Sigmoid colon (tissue), 4 donors: ENCODE results near the gene RGS21.

Experiments used
- EP300 ChIP-seq, 4 donors: sonication (generic); formaldehyde crosslinking; IDR thresholded peaks; one replicate each; pipeline ENCODE4 v1.6.1; 2017; ENCODE audit warnings: antibody characterized with exemption in 4 of 4
- POLR2A ChIP-seq, 2 donors: fragments of 450-650 bp; IDR thresholded peaks; one replicate each; pipeline ENCODE4 v1.6.1; 2016; ENCODE audit warnings: antibody characterized with exemption in 2 of 2, mild to moderate bottlenecking in 2 of 2, moderate library complexity in 2 of 2
- POLR2AphosphoS5 ChIP-seq, 4 donors: sonication (generic); formaldehyde crosslinking; IDR thresholded peaks; one replicate each; pipeline ENCODE4 v1.6.1; 2017; ENCODE audit warnings: antibody characterized with exemption in 4 of 4
- TF ChIP-seq, protein P1 (sequence below), 4 experiments: fragments of 450-650 bp in 3 of 4; fragments of 200-600 bp in 1 of 4; IDR thresholded peaks; one replicate each; pipeline ENCODE4 v1.5.1; 2016 to 2019; ENCODE audit warnings: antibody characterized with exemption in 4 of 4, mild to moderate bottlenecking in 3 of 4, moderate library complexity in 2 of 4

DNA sequence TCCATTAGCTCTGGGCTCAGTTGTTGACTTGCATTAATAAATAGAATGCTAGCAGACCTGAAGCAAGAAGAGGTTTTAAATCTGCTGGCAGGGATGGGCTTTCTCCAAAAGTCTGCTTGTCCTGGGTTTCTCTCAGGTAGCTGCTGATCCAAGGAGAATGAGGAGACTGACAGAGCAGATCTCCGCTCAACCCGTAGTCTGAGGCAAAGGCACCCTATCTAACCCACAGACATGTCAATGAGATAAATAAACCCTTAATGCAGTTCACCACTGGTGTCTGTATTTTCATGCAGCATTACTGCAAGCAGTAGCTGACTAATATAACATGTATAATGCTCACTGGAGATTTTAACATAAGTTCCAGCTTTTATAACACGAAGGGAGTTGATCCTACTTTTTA, 44.1 kb upstream of the RGS21 start:
- TF ChIP-seq, protein P1, sequence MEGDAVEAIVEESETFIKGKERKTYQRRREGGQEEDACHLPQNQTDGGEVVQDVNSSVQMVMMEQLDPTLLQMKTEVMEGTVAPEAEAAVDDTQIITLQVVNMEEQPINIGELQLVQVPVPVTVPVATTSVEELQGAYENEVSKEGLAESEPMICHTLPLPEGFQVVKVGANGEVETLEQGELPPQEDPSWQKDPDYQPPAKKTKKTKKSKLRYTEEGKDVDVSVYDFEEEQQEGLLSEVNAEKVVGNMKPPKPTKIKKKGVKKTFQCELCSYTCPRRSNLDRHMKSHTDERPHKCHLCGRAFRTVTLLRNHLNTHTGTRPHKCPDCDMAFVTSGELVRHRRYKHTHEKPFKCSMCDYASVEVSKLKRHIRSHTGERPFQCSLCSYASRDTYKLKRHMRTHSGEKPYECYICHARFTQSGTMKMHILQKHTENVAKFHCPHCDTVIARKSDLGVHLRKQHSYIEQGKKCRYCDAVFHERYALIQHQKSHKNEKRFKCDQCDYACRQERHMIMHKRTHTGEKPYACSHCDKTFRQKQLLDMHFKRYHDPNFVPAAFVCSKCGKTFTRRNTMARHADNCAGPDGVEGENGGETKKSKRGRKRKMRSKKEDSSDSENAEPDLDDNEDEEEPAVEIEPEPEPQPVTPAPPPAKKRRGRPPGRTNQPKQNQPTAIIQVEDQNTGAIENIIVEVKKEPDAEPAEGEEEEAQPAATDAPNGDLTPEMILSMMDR (IDR thresholded peaks at IDR 0.05): no peak
- TF ChIP-seq POLR2A (IDR thresholded peaks at IDR 0.05) (no peak), POLR2AphosphoS5 (IDR thresholded peaks at IDR 0.05) (no peak), EP300 (IDR thresholded peaks at IDR 0.05) (no peak)
